Karpas-422 (cell line): Measurements from ENCODE around the gene RAB26. TPM values are rescaled to one million over a fixed set of nuclear protein-coding genes. Genes with fewer than 3 reads are reported as not detected.
"Not testable (repeated sequence)": the region's sequence is repeated elsewhere in the genome, so short reads cannot be mapped to it uniquely, and the experiment has no call there.

Experiments
- DNase-seq: peaks from one replicate; pipeline ENCODE4 v3.0.0-alpha.2; 2015
- H2AFZ ChIP-seq: fragments of 200-600 bp; sonication (generic); 2 replicates; pipeline ENCODE4 v1.6.1; 2014; ENCODE audit warnings: antibody characterized with exemption, low read length, mixed read lengths
- H3K27ac ChIP-seq: fragments of 200-600 bp; sonication (generic); 2 replicates; pipeline ENCODE4 v1.5.1; 2014; ENCODE audit warnings: mild to moderate bottlenecking, low read length, moderate library complexity
- H3K27me3 ChIP-seq: fragments of 200-600 bp; sonication (generic); 2 replicates; pipeline ENCODE4 v1.6.1; 2014; ENCODE audit warnings: low read length, mixed read lengths
- H3K36me3 ChIP-seq: fragments of 200-600 bp; sonication (generic); 2 replicates; pipeline ENCODE4 v1.6.1; 2014; ENCODE audit warnings: low read length, mixed read lengths; ENCODE audit not compliant: insufficient read depth
- H3K4me1 ChIP-seq: fragments of 200-600 bp; sonication (generic); 2 replicates; pipeline ENCODE4 v1.6.1; 2014; ENCODE audit warnings: mild to moderate bottlenecking, low read length, mixed read lengths
- H3K4me2 ChIP-seq: fragments of 200-600 bp; sonication (generic); 2 replicates; pipeline ENCODE4 v1.6.1; 2014; ENCODE audit warnings: low read length, low read depth, mild to moderate bottlenecking; ENCODE audit not compliant: poor library complexity, severe bottlenecking
- H3K4me3 ChIP-seq: fragments of 200-600 bp; sonication (generic); 2 replicates; pipeline ENCODE4 v1.5.1; 2014; ENCODE audit warnings: mild to moderate bottlenecking, antibody characterized with exemption, low read length, mixed read lengths
- H3K79me2 ChIP-seq: fragments of 200-600 bp; sonication (generic); 2 replicates; pipeline ENCODE4 v1.6.1; 2014; ENCODE audit warnings: mild to moderate bottlenecking, low read length, mixed read lengths
- H3K9ac ChIP-seq: fragments of 200-600 bp; sonication (generic); 2 replicates; pipeline ENCODE4 v1.6.0; 2014; ENCODE audit warnings: low read length
- H3K9me2 ChIP-seq: fragments of 200-600 bp; sonication (generic), shearing (Covaris generic); replicated peaks from 2 replicates; pipeline ENCODE4 v1.6.0; 2014; ENCODE audit warnings: mild to moderate bottlenecking, low read length, moderate library complexity; ENCODE audit not compliant: insufficient read depth
- H3K9me3 ChIP-seq: fragments of 300-700, 200-600 bp; sonication (generic); 2 replicates; pipeline ENCODE4 v1.6.1; 2014; ENCODE audit warnings: low read length, mixed read lengths
- H4K20me1 ChIP-seq: fragments of 200-600 bp; sonication (generic); 2 replicates; pipeline ENCODE4 v1.6.1; 2014; ENCODE audit warnings: mild to moderate bottlenecking, antibody characterized with exemption, low read length, low read depth; ENCODE audit not compliant: insufficient read depth
- total RNA-seq: library from RNA; depleted of rRNA; stranded (reverse); fragments of >200 nt; shearing (Covaris generic); gene quantifications from 2 replicates; pipeline ENCODE4 v1.2.3, GENCODE V29; 2014; ENCODE audit warnings: low replicate concordance; rRNA removed

The RAB26 gene, protein sequence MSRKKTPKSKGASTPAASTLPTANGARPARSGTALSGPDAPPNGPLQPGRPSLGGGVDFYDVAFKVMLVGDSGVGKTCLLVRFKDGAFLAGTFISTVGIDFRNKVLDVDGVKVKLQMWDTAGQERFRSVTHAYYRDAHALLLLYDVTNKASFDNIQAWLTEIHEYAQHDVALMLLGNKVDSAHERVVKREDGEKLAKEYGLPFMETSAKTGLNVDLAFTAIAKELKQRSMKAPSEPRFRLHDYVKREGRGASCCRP
- 12.8 and 15.0 TPM in 2 replicates for total RNA-seq

DNA sequence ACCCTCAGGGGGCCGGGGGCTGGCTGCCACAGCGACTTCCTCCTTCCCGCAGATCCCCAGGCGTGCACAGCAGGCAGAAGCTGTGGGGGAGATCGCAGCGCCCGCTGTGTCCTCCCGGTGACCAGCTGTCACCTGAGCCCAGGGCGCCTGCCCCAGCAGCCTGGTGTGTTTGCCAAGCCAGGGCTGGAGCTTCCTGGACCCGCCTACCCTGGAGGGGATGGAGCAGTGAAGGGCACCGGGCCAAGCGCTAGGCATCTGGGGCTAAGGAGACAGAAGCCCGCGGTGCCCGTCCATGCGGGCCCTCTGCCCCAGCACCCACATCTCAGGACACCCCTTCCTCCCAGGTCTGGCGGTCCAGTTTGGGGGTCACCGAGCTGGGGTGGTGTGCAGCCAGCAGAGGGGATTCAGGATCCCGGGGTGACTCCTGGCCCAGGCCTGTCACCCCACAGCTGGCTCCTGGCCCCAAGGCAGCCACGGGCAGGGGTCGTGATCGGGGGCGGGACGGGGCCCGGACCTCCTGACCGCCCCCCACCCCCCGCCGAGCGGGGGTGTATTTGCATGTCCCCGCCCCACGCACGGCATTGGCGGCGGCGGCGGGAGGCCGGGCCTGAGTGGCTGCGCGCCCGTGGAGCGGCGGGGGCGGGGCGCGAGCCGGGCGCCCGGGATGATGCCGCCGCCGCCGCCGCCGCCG is at the start of gene RAB26:
RAB26 (plus strand) TSS at position 645 of the 691 bp plus-strand sequence. CDS start 159 bp downstream, outside the sequence.
- peaks cover 8% of the 10 kb centered on the region; the same call in 1 of the 2 replicates for H3K36me3 ChIP-seq
- H3K27me3 ChIP-seq, result no peaks in the 10 kb centered on the region
- H3K4me3 ChIP-seq, result peak within 1 kb of the TSS; percentile 73
- peak within 1 kb of the TSS; percentile 98 for H3K9ac ChIP-seq
- H3K79me2 ChIP-seq, result peaks cover under 1% of the 10 kb centered on the region; the same call in 1 of the 2 replicates
- peaks cover 54% of the 10 kb centered on the region for H3K4me1 ChIP-seq
- H3K9me2 ChIP-seq, result no peaks in the 10 kb centered on the region
- H2AFZ ChIP-seq, result no peak within 1 kb of the TSS
- DNase-seq, result peak; percentile 84
- no peaks in the 10 kb centered on the region for H3K9me3 ChIP-seq
- no peak within 1 kb of the TSS for H3K27ac ChIP-seq
- peaks cover 23% of the 10 kb centered on the region; the same call in 1 of the 2 replicates for H4K20me1 ChIP-seq
- H3K4me2 ChIP-seq, result peak within 1 kb of the TSS; percentile 87

DNA sequence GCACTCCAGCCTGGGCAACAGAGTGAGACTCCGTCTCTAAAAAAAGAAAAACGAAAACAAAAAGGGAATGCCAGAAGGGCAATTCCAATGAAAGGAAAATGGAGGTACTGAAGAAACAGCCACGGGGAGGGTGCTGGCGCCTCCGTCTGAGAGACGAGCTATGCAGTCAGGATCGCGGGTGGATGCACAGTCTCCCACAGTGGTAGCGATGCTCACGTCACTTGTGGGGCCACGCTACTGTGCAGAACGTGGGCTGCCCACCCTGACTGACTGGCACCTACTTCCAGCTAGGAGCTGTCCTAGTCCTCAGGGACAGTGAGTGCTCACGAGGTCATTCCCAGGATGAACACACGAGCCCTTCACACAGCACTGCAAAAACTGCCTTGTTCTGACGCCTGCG is 46.8 kb upstream of the RAB26 start:
- H3K4me2 ChIP-seq, H3K4me1 ChIP-seq, H3K9me3 ChIP-seq, H4K20me1 ChIP-seq, H3K27ac ChIP-seq, H3K4me3 ChIP-seq, H3K36me3 ChIP-seq, H3K27me3 ChIP-seq, H3K79me2 ChIP-seq, DNase-seq, H3K9ac ChIP-seq, H3K9me2 ChIP-seq, H2AFZ ChIP-seq: not testable (repeated sequence)

DNA sequence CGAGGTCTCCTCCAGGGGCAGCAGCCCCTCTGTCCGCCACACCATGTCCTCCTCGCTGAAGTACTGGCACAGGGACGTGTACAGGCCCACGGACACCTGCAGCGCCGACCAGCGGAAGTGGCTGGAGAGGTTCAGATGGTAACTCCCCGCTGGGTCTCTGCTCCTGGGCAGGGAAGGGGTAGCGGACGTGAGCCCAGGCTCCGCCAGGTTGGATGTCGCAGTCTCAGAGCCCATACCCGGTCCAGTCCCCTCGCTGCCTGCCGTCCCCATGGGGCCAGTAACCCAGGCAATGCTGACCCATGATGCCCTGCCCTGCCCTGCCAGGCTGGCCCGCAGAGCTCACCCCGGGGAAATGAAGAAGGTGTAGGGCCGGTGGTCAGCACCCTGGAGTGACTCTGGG is 46.0 kb upstream of the RAB26 start:
- Histone ChIP-seq H3K36me3 (no peaks in the 10 kb centered on the region), H3K9ac (no peak overlapping the region), H3K4me1 (no peaks in the 10 kb centered on the region), H3K27ac (no peak overlapping the region), H3K9me2 (no peaks in the 10 kb centered on the region), H3K79me2 (no peaks in the 10 kb centered on the region), H4K20me1 (no peaks in the 10 kb centered on the region), H2AFZ (no peak overlapping the region), H3K9me3 (no peaks in the 10 kb centered on the region), H3K4me3 (no peak overlapping the region), H3K4me2 (no peak overlapping the region), H3K27me3 (no peaks in the 10 kb centered on the region)
- DNase-seq, result no peak

DNA sequence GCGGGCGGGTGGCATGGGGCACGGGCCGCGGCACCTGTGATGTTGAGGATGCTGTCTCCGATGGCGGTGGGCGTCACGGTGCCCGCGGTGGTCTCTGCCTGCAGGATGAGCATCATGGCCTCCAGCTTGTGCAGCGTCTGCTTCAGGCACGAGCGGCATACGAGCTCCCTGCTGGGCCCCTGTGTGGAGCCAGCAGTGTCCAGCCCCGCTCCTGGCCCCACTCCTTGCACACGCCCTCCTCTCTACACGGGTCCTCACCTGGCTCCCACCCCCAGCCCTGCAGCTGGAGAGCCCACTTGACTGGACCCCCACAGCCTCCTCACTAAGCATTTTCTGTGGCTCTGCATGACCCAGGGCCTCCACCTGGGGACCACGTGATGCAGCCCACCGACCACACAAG is 44.0 kb upstream of the RAB26 start:
- not testable (repeated sequence) for H3K36me3 ChIP-seq, H2AFZ ChIP-seq, H3K4me2 ChIP-seq, H3K79me2 ChIP-seq, H3K4me1 ChIP-seq, H3K27ac ChIP-seq, H3K9me2 ChIP-seq, H3K4me3 ChIP-seq, H4K20me1 ChIP-seq, H3K9me3 ChIP-seq, H3K9ac ChIP-seq, DNase-seq, H3K27me3 ChIP-seq

DNA sequence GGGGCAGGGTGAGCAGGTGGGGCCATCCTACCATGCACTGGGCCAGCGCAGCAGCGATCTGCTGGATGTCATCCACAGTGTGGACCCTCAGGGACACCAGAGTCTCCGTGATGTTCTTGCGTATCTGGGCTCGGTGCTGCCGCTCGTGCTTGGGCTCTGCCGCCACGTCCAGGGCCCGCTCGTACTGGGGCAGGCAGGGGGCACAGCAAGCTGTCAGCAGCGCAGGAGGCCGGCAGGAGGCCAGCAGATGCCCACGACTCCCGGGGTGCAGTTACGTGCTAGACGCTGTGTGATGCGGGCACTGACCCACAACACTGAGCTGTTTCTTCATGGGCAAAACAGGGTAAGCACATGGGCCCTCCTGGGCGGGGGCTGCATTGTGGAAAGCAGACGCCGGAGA is 43.1 kb upstream of the RAB26 start:
- H3K9me2 ChIP-seq, H3K9ac ChIP-seq, H3K4me2 ChIP-seq, H2AFZ ChIP-seq, H4K20me1 ChIP-seq, DNase-seq, H3K79me2 ChIP-seq, H3K4me3 ChIP-seq, H3K4me1 ChIP-seq, H3K27ac ChIP-seq, H3K36me3 ChIP-seq, H3K9me3 ChIP-seq, H3K27me3 ChIP-seq: not testable (repeated sequence)

DNA sequence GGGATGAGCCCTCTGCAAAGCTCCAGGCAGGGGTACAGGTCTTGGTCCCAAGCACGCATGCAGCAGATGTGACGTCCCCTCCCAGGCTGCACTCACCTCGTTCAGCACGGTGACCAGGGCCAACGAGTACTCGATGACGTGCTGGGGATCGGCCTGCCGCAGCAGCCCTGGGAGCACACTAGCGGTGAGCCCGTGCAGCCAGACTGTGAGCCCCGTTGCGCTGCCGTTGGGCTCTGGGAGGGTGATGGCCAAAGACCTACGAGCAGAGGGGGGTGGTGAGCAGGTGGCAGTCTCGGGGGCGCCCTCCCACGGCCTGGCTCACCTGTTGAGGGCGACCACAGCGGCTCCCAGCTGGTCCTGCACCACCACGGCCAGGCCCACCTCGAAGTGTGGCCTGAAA is 42.7 kb upstream of the RAB26 start:
- H3K4me3 ChIP-seq, H3K9me2 ChIP-seq, H3K9ac ChIP-seq, H3K27me3 ChIP-seq, H3K36me3 ChIP-seq, DNase-seq, H2AFZ ChIP-seq, H3K4me1 ChIP-seq, H3K4me2 ChIP-seq, H4K20me1 ChIP-seq, H3K9me3 ChIP-seq, H3K27ac ChIP-seq, H3K79me2 ChIP-seq: not testable (repeated sequence)

DNA sequence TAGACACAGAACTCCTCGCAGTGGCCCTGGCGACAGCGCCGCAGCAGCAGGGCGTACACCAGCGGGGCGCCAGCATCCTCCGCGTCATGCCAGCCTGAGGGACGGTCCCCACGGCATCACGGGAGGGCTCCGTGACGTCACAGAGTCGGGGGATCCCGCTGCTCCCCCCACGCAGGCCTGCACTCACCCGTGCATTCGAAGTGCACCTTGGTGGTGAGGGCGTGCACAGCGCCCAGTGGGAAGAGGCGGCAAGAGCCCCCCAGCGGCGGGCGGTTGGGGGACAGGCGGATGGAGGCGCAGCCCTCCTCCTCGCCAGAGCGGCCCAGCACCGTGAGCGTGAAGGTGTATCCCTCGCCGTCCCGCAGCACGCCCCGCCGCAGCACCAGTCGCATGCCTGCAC is 42.2 kb upstream of the RAB26 start:
- H4K20me1 ChIP-seq, H3K4me2 ChIP-seq, H3K27ac ChIP-seq, H3K9ac ChIP-seq, H3K27me3 ChIP-seq, H3K9me3 ChIP-seq, H3K9me2 ChIP-seq, H3K4me1 ChIP-seq, H3K36me3 ChIP-seq, H2AFZ ChIP-seq, H3K79me2 ChIP-seq, H3K4me3 ChIP-seq, DNase-seq: not testable (repeated sequence)

DNA sequence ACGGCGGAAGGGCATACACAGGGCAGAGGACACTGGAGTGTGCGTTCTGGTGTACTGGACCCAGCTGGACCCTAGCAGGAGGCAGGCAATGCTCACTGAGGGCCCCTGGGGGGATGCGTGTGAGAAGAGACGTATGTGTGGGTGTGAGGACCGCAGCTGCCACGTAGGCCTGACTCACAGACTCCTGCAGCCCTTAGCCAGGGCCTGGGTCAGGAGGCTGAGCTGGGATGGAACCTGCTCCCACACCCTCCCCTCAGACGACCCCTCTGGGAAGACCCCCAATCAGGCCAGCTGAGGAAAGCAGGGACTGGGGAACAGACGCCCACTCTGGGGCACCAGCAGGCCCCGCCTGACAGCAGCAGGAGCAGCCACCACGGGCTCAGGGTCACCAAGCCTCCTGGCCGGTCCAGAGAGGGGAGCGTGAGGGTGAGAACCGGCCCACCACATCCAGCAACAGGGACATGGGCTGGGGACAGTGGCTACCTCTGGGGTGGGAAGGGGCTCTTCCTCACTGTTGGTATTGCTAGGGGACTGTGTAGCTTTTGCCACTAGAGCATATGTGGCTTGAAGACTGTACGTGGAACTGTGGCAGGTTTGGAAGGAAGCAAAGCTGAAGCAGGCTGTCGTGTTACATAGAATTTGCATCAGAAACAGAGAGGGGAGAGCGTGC is 41.2 kb upstream of the RAB26 start:
- not testable (repeated sequence) for H3K4me2 ChIP-seq, H3K36me3 ChIP-seq, H3K4me3 ChIP-seq, H3K9me2 ChIP-seq, H3K79me2 ChIP-seq, H3K27ac ChIP-seq, H3K27me3 ChIP-seq, H2AFZ ChIP-seq, H4K20me1 ChIP-seq, H3K9ac ChIP-seq, H3K9me3 ChIP-seq, DNase-seq, H3K4me1 ChIP-seq
